Fibroblast of peridontal ligament (primary cell): ENCODE results near the gene TRAPPC1.

Experiments
- DNase-seq: peaks from one replicate; pipeline ENCODE4 v3.0.0-alpha.2; 2010; ENCODE audit errors: extremely low read depth

The TRAPPC1 gene

DNA sequence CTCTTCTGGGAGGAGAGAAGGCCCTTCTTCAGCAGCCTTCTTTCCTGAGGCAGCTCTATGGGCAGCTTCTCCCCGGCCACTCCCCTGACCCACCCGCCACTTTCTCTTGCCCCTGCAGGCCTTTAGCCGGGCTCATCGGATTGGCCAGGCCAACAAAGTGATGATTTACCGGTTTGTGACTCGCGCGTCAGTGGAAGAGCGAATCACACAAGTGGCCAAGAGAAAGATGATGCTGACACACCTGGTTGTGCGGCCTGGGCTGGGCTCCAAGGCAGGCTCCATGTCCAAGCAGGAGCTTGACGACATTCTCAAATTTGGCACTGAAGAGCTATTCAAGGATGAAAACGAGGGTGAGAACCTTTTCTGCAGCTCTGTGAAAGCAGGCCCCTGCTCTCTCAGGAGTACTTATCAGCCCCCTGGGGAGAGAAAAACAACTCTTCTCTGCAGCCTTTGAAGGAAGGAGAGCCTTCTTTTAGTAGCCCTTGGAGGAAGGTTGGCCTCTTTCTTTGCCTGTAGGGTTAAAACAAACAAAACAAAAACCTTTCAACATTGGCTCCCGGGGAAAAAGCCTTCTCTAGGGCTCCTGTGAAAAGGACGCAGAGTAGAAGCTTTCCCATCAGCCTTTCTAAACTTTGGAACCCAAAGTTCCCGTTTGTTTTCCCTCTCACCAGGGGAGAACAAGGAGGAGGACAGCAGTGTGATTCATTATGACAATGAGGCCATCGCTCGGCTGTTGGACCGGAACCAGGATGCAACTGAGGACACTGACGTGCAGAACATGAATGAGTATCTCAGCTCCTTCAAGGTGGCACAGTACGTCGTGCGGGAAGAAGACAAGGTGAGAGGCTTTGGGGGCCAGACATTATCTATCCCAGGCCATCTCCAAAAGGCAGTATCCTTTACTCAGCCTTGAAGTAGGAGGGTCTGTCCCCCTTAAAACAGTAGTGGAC is 28.3 kb downstream of the TRAPPC1 start:
- DNase-seq = no peak

DNA sequence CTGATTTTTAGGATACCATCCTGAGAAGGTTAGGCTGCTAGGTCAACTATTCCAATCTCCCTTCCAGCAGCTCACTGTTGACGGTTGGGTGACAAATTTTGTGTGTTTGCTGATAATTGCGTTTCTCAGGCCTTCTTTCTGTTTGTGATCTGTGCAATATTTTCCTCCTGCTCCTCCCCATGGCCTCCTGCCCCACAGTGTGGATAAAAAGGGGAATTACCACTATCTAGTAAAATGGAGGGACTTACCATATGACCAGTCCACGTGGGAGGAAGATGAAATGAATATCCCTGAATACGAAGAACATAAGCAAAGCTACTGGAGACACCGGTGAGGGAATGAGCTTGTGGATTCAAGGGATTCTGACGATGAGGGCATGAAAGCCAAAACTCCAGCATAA is 34.0 kb downstream of the TRAPPC1 start:
- peak; percentile 86 for DNase-seq

DNA sequence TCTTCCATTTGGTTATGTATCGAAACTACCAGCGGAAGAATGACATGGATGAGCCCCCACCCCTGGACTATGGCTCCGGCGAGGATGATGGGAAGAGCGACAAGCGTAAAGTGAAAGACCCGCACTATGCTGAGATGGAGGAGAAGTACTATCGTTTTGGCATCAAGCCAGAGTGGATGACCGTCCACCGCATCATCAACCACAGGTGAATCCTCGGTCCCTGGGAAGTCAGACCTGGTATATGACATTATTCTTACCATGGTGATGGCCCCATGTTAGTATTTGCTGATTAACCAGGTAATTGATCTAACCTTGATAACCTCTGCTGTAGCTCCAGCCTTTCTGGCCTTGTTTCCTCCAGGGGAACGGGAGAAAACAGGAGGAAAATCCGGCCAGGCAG is 34.7 kb downstream of the TRAPPC1 start:
- no peak for DNase-seq

DNA sequence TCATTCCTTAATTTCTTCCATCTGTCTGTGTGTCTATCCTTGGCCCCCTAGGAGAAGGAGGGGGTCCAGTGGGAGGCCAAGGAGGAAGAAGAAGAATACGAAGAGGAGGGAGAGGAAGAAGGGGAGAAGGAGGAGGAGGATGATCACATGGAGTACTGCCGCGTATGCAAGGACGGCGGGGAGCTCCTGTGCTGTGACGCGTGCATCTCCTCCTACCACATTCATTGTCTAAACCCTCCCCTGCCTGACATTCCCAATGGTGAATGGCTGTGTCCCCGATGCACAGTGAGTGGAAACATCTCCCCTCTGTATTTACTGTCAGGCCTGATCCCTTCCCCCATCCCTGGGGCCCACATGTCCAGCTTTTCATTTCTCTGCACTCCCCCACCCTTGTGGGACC is 36.9 kb downstream of the TRAPPC1 start:
- DNase-seq = no peak

DNA sequence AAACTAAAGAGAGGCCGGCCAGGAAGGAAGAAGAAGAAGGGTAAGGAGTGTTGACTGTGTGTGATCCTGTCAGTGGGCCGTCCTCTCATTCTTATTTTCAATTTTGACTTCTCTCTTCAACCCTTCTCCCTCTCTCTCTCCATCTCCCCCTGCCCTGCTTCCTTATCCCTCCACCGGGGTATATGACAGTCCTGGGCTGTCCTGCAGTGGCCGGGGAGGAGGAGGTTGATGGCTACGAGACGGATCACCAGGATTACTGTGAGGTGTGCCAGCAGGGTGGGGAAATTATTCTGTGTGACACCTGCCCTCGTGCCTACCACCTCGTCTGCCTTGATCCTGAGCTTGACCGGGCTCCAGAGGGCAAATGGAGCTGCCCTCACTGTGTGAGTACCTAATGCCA is 37.5 kb downstream of the TRAPPC1 start:
- no peak for DNase-seq

DNA sequence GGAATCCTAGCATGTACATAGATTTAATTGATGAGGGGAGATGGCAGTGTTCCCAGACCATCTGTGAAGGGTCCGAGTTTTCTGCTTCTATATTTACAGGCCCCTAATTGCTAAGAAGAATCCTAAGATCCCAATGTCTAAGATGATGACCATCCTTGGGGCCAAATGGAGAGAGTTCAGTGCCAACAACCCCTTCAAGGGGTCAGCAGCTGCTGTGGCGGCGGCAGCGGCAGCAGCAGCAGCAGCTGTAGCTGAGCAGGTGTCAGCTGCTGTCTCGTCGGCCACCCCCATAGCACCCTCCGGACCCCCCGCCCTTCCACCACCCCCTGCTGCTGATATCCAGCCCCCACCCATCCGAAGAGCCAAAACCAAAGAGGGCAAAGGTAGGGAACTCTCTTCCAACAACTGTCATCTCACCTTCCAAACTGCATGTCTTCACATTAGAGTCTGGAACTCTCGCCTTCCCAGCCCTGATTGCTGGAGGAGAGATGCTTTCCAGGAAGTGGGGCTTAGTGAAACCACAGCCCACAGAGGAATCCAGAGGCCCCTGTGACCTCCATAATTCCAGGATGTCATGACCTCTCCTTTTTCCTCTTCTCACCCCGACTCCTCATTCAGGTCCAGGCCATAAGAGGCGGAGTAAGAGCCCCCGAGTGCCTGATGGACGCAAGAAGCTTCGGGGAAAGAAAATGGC is 38.4 kb downstream of the TRAPPC1 start:
- DNase-seq = no peak

DNA sequence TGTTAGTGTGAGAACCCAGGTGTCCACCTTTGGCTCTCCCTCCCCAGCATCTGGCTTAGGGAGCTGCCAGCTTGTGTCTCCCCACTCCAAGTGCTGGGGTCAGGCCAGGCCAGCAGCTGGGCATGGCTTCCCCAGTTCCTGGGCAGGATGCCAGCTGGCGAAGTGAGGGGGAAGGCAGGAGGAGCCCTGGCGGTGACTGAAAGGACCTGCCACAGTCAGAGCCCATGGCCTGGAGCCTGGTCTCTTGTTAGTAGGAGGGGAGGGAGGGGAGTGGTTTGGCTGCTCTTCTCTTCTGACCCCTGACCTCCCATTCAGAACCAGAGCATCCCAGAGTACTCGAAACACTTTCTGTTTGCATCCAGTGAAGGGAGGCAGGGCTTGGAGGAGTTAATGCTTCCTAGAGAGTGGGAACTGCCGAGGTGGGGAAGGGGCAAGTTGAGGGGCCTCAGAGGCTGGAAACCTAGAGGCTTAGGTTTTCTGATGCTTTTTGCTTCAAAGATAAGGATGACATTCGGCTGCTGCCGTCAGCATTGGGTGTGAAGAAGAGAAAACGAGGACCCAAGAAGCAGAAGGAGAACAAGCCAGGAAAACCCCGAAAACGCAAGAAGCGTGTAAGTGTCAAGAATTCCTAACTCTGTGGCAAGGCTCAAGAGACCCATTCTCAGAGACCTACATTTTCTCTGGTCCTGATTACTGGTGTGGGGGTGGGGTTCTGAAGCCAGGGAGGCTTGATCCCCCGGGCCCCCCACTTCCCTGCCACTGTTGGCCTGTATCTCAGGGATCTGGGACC is 42.4 kb downstream of the TRAPPC1 start:
- DNase-seq = peak; percentile 93

DNA sequence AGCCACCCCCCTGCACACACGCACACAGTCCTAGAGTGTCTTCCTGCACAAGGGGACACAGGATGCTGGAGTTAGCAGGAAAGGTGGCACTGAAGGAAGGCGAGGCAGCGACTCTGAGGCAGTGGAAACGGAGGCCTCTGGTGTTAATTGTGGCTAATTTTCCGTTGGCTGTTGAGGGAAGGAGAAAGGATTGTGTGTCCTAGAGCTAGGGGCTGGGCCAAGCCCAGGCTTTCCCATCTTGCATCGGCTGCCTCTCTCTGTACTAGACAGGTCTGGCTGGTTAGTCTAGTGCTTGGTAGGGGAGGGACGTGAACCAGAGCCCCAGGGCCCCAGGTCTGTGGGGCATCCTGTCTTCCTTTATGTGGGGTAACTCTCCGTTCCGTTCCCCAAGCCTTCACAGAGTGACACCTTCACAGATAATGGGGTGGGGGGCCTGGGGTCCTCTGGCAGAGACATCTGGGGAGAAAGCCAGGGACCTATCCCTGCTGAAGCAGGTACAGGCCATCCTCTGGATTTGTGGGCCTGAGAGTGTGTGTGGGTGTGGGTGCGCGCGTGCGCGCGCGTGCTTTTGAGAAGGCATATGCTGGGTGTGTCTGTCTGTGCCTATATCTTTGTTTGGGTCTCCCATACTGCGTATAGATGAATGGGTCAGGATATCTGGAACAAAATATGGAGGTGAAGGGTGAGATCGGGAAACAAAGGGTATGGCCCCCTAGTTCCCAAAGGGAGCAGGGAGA is 43.4 kb downstream of the TRAPPC1 start, which contains the start of gene CHD3:
CHD3 (plus strand) TSS at position 606 of the 737 bp plus-strand sequence. CDS start 212 bp downstream, outside the sequence.
- peak; percentile 10 for DNase-seq

DNA sequence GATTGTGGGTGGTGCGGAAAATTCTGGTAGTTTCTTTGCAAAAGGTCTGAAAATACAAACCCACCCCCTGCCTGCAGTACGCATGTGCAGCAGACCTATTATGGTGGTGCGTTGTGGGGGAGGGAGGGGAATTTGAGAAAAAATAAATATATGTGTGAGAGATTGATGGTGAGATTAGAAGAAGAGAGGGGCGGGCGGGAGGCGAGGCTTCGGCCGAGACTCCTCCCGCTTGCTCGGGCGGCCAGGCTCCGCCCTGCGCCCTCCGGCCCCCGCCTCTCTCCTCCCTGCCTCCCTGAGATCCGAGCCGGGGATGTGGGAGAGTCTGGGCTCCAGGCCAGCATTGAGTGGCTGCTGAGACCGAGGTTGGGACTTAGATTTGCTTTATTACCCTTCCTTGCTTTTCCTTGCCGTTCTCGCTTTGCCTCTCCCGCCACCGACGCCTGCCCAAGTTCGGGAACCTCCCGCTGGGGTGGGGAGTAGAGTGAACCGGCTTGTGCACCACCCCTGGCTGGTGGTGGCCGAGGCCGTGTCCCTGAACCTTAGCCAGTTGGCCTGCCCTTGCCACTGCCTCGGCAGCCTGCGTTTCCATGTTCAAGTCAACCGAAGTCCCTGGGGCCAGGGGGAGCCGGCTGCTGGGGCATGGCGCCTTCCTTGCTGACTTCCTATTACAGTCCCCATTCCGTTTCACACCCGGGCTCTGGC is 44.1 kb downstream of the TRAPPC1 start:
- peak; percentile 95 for DNase-seq

DNA sequence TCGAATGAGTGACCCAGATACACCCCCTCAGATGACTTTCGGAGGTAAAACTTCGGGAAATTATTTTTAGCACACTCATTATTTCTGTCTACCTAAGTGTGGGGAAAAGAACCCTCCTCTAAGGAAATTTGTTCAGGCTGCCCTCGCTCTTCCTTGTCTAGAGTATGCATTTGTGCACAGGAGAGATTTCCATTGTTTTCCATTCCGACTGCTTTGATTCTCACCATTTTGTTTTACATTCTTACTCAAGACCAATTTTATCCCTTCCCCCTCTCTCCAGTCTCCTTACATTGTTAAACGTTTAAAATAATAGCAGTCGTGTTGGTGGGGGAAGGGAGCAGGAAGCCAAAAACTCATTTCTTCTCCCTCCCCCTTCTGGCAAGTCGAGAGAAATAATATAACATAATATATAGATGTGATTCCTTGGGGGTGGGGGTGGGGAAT is 44.7 kb downstream of the TRAPPC1 start:
- DNase-seq = no peak

DNA sequence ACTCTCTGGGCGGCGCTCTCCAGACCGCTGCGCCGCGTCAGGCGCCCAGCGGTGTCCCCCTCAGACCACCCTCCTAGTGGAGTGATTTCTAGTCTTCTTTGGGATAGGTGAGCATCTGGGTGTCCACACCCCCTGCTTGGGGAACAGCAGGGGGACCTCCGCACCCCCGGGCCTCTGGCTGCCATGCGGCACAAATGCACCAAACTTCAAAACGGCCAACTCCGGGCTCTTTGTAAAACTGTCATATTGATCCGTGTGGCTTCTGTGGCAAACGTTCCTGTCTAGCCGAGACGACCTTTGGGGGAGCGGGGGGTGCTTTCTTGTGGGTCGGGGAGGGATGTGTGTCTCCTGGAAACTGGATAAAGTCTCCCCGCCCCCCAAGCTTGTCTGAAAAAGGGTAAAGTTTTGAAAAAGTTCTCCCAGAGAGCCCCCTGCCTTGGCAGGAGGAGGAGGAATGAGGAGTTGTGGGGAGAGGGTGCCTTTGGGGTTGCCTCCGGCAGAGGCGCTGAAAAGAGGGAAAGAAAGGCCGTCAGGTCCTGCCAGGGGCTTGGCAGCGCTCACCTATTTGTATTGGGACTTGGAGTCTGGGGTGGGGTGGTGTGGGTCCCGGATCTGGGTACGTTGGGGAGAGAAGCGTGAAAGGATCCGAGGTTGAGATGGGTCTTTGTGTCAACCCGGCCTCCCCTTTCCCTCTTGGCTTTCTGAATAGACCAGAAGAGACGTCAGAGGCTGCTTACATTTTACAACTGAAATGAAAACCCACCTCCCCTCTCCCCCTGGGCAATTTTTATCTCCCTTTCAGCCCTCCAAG is 45.3 kb downstream of the TRAPPC1 start:
- peak; percentile 22 for DNase-seq

DNA sequence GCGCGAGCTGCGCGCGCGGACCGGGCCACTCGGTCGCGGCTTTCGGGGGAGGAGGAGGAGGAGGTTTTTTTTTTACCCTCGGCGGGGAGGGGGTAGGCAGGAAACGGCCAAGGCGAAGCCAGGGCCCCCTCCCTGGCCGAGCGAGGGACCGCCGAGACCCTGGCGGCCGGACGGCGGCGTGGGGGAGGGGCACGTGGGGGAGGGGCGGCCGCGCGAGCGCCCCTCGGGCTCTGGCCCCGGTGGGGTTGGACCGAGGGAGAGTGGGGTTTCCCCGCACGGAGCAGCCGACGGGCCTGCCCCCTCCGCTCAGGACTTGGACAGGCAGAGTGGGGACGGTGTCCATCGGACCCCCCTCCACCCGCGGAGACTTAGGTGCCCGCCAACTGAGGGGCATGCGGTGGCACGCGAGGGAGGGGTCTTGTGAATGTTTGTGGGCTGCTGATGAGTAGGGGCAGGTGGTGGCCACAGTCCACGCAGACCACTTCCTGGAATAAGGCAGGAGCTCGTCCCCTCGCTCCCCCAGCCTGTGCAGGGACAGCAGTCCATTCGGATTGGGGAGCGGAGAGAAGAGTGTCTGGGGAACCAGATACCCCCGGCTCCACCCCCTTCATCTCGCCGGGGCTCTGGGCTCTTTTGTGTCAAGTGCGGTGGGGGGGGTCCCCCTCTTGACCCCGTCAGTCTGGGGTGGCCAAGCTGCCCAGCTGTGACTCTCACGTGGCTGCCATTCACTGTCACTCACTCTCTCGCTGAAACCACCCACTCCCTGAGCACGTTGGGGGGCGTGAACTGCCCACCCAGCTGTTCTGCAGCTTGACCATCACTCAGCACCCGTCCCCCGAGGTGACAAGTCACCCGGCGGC is 46.1 kb downstream of the TRAPPC1 start:
- no peak for DNase-seq

DNA sequence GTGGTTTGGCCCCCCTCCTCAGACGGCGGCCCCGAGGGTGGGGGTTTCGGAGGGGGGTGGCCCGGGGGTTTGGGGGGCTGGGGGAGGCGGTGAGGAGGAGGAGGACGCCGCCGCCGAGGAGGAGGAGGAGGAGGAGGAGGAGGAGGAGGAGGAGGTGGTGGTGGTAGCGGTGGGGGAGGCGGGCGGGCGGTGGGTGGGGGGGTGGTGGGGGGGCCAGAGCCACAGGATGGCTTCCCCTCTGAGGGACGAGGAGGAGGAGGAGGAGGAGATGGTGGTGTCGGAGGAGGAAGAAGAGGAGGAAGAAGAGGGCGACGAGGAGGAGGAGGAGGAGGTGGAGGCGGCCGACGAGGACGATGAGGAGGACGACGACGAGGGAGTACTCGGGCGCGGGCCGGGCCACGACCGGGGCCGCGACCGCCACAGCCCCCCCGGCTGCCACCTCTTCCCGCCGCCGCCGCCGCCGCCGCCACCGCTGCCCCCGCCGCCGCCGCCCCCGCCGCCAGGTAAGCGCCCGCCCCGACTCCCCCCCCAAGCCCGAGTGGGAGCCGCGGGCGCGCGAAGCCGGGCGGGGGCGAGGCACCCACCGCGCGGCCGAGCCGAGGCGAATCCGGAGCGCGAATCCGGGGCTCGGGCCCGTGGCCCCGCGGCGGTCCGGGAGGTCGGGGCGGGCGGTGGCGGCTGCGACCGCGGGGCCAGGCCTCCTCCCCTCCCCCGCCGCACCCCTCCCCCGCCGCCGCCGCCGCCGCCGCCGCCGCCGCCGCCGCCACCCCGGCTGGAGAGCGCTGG is 47.0 kb downstream of the TRAPPC1 start:
- no peak for DNase-seq

DNA sequence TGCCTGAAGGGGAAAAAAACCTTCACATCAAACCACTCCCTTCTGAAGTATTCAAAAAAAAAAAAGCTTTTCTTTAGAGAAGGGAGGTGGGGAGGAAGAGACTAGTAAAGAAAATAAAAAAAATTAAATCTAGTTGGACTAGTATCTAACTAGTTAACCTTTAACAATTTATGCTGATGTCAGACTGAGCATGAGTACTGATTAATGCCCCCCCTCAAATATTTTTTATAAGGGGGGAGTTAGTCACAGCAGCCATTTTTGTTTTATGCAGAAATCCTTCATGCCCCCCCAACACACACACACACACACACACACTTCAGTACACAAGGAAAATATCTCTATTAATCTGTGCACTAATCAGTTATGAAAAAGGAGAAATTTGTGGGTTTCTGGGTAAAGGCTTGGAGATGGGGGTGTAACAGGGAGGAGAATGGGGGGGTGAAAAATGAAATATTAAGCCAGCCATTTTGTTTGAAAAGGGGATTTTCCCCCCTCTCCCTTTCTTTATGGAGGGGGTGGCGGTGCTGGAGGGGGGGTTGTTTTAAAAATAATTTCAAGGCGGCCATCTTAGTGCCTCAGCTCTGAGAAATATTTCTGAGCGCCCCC is 47.9 kb downstream of the TRAPPC1 start:
- peak; percentile 54 for DNase-seq

DNA sequence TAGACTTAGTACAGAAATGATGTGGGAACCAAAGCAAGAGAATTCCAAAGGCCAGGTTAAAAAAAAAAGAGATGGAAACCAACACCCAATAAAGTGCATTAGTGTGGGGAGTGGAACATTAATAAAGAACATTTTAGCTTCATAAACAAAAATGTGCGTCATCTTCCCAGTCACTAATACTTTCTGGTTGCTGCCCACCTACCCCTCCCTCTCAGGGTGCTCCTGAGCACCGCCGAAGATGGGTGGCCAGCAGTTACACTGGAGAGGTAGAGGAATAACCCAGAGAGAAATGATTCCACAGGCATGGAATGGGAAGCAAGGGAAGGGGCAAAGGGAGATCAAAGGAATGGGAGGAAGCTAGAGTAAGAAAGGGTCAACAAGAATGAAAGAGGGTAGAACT is 49.1 kb downstream of the TRAPPC1 start:
- DNase-seq = no peak

DNA sequence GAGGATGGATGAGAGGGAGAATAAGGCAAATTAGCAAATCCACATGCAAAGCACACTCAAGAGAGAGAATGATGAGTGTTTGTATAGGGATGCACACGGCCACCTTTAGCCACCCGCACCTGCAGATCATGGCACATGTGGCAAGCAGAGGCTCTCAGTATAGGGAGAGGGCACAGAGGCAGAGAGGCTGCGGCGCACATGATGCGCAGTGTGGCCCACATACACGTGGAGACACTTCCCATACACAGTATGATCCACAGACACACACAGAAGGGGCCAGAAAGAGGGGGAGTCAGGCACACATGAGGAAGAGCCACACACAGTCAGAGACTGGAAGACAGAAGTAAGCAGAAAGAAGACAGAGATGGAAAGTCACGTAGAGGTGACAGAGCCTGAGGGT is 49.7 kb downstream of the TRAPPC1 start:
- DNase-seq = no peak

DNA sequence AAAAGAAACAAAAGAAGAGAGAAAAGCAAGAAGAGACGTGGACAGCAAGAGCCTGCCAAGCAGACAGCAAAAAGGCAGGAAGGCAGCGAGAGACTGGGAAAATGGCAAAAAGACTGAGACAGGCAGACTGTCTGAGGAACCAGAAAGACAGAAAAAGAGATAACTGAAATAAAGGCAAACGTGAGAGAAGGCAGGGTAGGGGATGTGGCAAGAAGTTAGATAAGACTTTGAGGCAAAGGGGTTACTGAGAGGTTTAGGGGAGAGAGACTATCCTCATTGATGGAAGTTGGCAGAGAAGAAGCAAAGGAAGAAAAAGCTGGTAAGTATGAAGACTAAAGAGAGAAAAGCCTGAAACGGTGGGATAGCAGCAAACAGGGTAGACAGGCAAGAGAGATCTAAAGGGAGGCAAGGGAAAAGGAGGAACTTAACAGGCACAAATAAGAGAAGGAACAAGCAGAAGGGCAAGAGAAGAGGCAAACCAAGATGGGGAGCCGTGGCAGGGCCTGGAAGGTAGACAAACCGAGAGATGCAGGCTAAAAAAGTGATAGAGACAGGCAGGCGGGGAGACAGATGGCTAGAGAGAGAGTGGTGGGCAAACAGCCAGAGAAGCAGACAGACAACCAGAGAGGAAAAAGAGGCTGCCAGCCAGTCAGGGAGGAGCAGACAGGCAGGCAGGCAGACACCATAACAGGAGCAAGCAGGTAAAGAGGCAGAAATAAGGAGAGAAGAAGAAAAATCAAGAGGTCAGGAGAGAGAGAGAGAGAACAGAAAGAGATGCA is 50.3 kb downstream of the TRAPPC1 start:
- DNase-seq = no peak
